WERI-Rb-1 (cell line): Measurements from ENCODE around the gene ZNF490.

Experiments
- DNase-seq: peaks from one replicate; pipeline ENCODE4 v3.0.0-alpha.2; 2020
- H3K27ac ChIP-seq: fragments of 250-450 bp; sonication (Bioruptor Pico); 2 replicates; pipeline ENCODE4 v1.5.1; 2020; ENCODE audit warnings: mild to moderate bottlenecking, moderate library complexity
- H3K27me3 ChIP-seq: fragments of 250-450 bp; sonication (Bioruptor Pico); 2 replicates; pipeline ENCODE4 v1.5.1; 2021; ENCODE audit warnings: mild to moderate bottlenecking, low read depth, moderate library complexity; ENCODE audit not compliant: insufficient read depth, severe bottlenecking
- H3K36me3 ChIP-seq: fragments of 250-450 bp; sonication (Bioruptor Pico); 2 replicates; pipeline ENCODE4 v1.5.1; 2020; ENCODE audit warnings: mild to moderate bottlenecking, moderate library complexity
- H3K4me3 ChIP-seq: 2 replicates; pipeline ENCODE4 v1.5.1; 2011; ENCODE audit warnings: low read depth, mild to moderate bottlenecking, control low read depth, low read length
- H3K9me3 ChIP-seq: fragments of 250-450 bp; sonication (Bioruptor Pico); 2 replicates; pipeline ENCODE4 v1.5.1; 2021; ENCODE audit warnings: mild to moderate bottlenecking, moderate library complexity; ENCODE audit not compliant: severe bottlenecking
- CTCF ChIP-seq: IDR thresholded peaks from 2 replicates; pipeline ENCODE4 v1.5.1; 2011; ENCODE audit warnings: low read depth, mild to moderate bottlenecking, control low read depth, inconsistent platforms, low read length

Gene ZNF490

GRCh38 chr19:12564016-12564664 is 46.5 kb downstream of the ZNF490 start:
- Histone ChIP-seq H3K27ac (no peak overlapping the region), H3K9me3 (no peaks in the 10 kb centered on the region), H3K4me3 (no peak overlapping the region), H3K36me3 (no peaks in the 10 kb centered on the region), H3K27me3 (no peaks in the 10 kb centered on the region)
- DNase-seq = peak; percentile 89
- TF ChIP-seq CTCF = peak; percentile 94

DNA sequence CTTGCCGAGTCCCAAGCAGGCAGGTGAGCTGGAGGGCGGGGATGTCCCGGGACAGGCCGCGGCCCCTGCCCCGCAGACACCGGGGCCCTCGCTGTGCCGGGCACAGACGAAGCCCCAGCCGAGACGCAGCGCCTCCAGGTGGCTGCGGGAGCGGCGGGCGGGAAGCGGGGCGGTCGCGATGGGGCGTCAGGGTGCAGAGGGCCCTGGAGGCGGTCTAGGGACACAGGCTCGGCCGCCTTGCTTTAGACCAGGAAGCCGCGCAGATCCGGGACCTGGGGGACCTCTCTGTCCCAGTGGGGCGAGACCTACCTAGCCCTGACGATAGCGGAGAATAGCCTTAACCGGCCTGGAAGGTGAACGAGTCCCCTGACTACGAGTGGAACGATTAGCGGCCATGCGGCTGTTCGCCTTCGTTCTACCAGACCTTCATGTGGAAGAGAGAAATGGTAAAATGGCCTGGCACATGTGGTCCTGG is 55.1 kb downstream of the ZNF490 start:
- TF ChIP-seq CTCF = no peak
- Histone ChIP-seq H3K9me3 (no peaks in the 10 kb centered on the region), H3K4me3 (no peak overlapping the region)

GRCh38 chr19:12551060-12551832 is 59.4 kb downstream of the ZNF490 start, which contains the start of gene ZNF564:
ZNF564 (minus strand) TSS chr19:12551482; CDS start chr19:12551332, 150 bp downstream.
- H3K27me3 ChIP-seq = no peaks in the 10 kb centered on the region
- H3K9me3 ChIP-seq = no peaks in the 10 kb centered on the region
- DNase-seq = peak; percentile 98
- peak within 1 kb of the TSS; percentile 94 for H3K27ac ChIP-seq
- no peak for TF ChIP-seq CTCF
- peak within 1 kb of the TSS; percentile 95 for H3K4me3 ChIP-seq
- peaks cover 15% of the 10 kb centered on the region for H3K36me3 ChIP-seq

More for the DNA sequence above, 55.1 kb downstream of the ZNF490 start:
- H3K27ac ChIP-seq = no peak overlapping the region
- no peak for DNase-seq
- H3K36me3 ChIP-seq = peaks cover 3% of the 10 kb centered on the region; the same call in 1 of the 2 replicates
- no peaks in the 10 kb centered on the region for H3K27me3 ChIP-seq

DNA sequence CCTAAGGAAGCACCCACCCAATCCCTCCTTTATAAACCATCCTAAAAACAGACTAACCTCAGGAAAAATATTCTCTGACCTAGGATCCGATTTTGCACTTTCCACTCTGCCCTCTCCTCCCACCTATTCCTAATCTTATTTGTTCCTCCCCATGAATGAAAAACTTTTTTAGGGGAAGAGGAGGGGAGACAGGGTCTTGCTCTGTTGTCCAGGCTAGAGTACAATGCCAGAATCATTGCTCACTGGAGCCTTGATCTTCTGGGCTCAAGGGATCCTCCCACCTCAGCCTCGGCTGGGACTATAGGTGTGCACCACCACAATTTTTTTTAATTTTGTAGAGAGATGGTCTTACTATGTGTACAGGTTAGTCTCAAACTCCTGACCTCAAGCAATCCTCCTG is 63.7 kb downstream of the ZNF490 start:
- Histone ChIP-seq H3K27me3 (no peaks in the 10 kb centered on the region), H3K9me3 (no peaks in the 10 kb centered on the region), H3K27ac (no peak overlapping the region), H3K36me3 (peaks cover 19% of the 10 kb centered on the region), H3K4me3 (no peak overlapping the region)
- no peak for DNase-seq
- no peak for TF ChIP-seq CTCF

DNA sequence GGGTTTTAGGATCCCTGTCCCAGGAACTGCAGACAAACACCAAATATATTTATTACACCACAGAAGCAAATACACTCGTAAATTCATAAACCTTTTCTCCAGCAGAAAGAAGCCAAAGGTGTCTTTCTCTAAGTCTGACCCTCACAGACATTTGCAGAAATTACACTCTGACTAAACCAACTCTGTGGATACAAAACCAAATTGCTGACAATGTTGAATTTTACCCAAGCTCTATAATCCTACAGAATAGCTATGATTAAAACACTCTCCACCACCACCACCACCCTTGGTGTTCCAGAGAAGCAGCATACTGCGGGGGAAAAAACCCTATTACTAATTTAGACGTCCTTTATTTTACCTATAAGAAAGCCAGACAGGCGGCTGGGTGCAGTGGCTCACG is 64.5 kb downstream of the ZNF490 start:
- TF ChIP-seq CTCF = no peak
- Histone ChIP-seq H3K36me3 (peaks cover 22% of the 10 kb centered on the region), H3K27me3 (no peaks in the 10 kb centered on the region), H3K4me3 (no peak overlapping the region), H3K27ac (no peak overlapping the region), H3K9me3 (no peaks in the 10 kb centered on the region)
- DNase-seq = no peak
